GM21515 (cell line): ENCODE data around the gene C1QA.
"Not testable (repeated sequence)": the region's sequence is repeated elsewhere in the genome, so short reads cannot be mapped to it uniquely, and the experiment has no call there.

ENCODE experiments used
- ATAC-seq: cut with Tn5 transposase; IDR thresholded peaks from one replicate; pipeline ENCODE4 v1.9.1; 2021; ENCODE audit not compliant: unreplicated experiment

Gene C1QA

GRCh38 chr1:22671999-22672398 is 35.6 kb downstream of the C1QA start:
- no peak for ATAC-seq

- ATAC-seq, result no peak
Observed at GRCh38 chr1:22673486-22674409, 37.3 kb downstream of the C1QA start.

- ATAC-seq, result no peak
Observed at GRCh38 chr1:22674410-22674749, 38.0 kb downstream of the C1QA start.

GRCh38 chr1:22676151-22676550 is 39.7 kb downstream of the C1QA start:
- ATAC-seq, result not testable (repeated sequence)

GRCh38 chr1:22676916-22677583 is 40.6 kb downstream of the C1QA start:
- no peak for ATAC-seq

- no peak for ATAC-seq
Observed at GRCh38 chr1:22677931-22678896, 41.8 kb downstream of the C1QA start.

- ATAC-seq, result no peak
Observed at GRCh38 chr1:22680726-22681125, 44.3 kb downstream of the C1QA start.

GRCh38 chr1:22681556-22682276 is 45.3 kb downstream of the C1QA start:
- no peak for ATAC-seq

- no peak for ATAC-seq
Observed at GRCh38 chr1:22683547-22683946, 47.1 kb downstream of the C1QA start.

GRCh38 chr1:22685591-22686059 is 49.2 kb downstream of the C1QA start:
- ATAC-seq, result no peak

- ATAC-seq, result no peak
Observed at GRCh38 chr1:22687191-22687590, 50.8 kb downstream of the C1QA start.

GRCh38 chr1:22688466-22688865 is 52.0 kb downstream of the C1QA start:
- no peak for ATAC-seq
